Parathyroid adenoma (tissue), 2 donors: ENCODE measurements around the gene IGLL1.

Source experiments
- H2AFZ ChIP-seq: fragments of 300-600 bp; sonication (generic); one replicate; pipeline ENCODE4 v1.7.0; 2017; ENCODE audit warnings: antibody characterized with exemption, mild to moderate bottlenecking
- H3K27ac ChIP-seq: fragments of 300-600 bp; sonication (generic); one replicate; pipeline ENCODE4 v1.7.0; 2017
- H3K27me3 ChIP-seq: fragments of 300-600 bp; sonication (generic); one replicate; pipeline ENCODE4 v1.7.0; 2017; ENCODE audit warnings: low read length; ENCODE audit not compliant: control insufficient read depth, insufficient read depth
- H3K36me3 ChIP-seq: fragments of 300-600 bp; sonication (generic); one replicate; pipeline ENCODE4 v1.7.0; 2017; ENCODE audit warnings: low read length; ENCODE audit not compliant: control insufficient read depth, insufficient read depth
- H3K4me1 ChIP-seq: fragments of 300-600 bp; sonication (generic); one replicate; pipeline ENCODE4 v1.7.0; 2017; ENCODE audit warnings: control low read depth
- H3K4me2 ChIP-seq: fragments of 300-600 bp; sonication (generic); one replicate; pipeline ENCODE4 v1.7.0; 2017; ENCODE audit warnings: low read length
- H3K4me3 ChIP-seq: fragments of 300-600 bp; sonication (generic); one replicate; pipeline ENCODE4 v1.7.0; 2017; ENCODE audit warnings: low read depth, low read length
- H3K79me2 ChIP-seq: fragments of 300-600 bp; sonication (generic); one replicate; pipeline ENCODE4 v1.7.0; 2017; ENCODE audit warnings: control low read depth
- H3K9ac ChIP-seq: fragments of 300-600 bp; sonication (generic); one replicate; pipeline ENCODE4 v1.7.0; 2017; ENCODE audit warnings: mild to moderate bottlenecking
- H3K9me3 ChIP-seq: fragments of 300-600 bp; sonication (generic); one replicate; pipeline ENCODE4 v1.7.0; 2017; ENCODE audit warnings: low read length; ENCODE audit not compliant: control insufficient read depth
- TF ChIP-seq, protein P1 (sequence below): fragments of 300-600 bp; sonication (generic); IDR thresholded peaks from one replicate; pipeline ENCODE4 v1.7.0; 2017; ENCODE audit warnings: antibody characterized with exemption, mild to moderate bottlenecking
- donor health status: primary hyperparathyroidism.

Gene IGLL1

DNA sequence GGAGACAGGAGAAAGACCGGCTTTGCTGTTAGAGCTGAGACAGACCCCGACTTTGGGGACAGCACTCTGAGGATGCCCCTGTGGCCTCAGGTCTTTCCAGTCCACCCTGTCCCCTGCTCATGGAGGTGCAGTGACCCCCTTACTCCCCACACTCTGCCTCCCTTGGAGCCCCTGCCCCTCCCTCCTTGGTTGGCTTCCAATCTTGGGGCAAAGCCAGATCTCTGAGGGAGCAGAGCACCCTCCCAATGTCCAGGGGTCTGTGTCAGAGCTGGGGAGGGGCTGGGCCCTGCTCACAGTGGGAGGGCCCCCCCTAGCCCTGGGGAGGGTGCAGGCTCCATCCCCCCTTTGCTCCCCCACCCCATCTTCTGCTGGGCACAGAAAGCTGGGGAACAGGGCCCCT lies 50.0 kb downstream of the IGLL1 start:
- H3K79me2 ChIP-seq: no peaks in the 10 kb centered on the region
- H3K27me3 ChIP-seq: no peaks in the 10 kb centered on the region
- no peak overlapping the region for H2AFZ ChIP-seq
- H3K9ac ChIP-seq: no peak overlapping the region
- H3K27ac ChIP-seq: no peak overlapping the region
- no peaks in the 10 kb centered on the region for H3K36me3 ChIP-seq
- H3K4me3 ChIP-seq: no peak overlapping the region
- H3K4me2 ChIP-seq: no peak overlapping the region
- H3K9me3 ChIP-seq: no peaks in the 10 kb centered on the region
- H3K4me1 ChIP-seq: no peaks in the 10 kb centered on the region
- TF ChIP-seq, protein P1, sequence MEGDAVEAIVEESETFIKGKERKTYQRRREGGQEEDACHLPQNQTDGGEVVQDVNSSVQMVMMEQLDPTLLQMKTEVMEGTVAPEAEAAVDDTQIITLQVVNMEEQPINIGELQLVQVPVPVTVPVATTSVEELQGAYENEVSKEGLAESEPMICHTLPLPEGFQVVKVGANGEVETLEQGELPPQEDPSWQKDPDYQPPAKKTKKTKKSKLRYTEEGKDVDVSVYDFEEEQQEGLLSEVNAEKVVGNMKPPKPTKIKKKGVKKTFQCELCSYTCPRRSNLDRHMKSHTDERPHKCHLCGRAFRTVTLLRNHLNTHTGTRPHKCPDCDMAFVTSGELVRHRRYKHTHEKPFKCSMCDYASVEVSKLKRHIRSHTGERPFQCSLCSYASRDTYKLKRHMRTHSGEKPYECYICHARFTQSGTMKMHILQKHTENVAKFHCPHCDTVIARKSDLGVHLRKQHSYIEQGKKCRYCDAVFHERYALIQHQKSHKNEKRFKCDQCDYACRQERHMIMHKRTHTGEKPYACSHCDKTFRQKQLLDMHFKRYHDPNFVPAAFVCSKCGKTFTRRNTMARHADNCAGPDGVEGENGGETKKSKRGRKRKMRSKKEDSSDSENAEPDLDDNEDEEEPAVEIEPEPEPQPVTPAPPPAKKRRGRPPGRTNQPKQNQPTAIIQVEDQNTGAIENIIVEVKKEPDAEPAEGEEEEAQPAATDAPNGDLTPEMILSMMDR: no peak

DNA sequence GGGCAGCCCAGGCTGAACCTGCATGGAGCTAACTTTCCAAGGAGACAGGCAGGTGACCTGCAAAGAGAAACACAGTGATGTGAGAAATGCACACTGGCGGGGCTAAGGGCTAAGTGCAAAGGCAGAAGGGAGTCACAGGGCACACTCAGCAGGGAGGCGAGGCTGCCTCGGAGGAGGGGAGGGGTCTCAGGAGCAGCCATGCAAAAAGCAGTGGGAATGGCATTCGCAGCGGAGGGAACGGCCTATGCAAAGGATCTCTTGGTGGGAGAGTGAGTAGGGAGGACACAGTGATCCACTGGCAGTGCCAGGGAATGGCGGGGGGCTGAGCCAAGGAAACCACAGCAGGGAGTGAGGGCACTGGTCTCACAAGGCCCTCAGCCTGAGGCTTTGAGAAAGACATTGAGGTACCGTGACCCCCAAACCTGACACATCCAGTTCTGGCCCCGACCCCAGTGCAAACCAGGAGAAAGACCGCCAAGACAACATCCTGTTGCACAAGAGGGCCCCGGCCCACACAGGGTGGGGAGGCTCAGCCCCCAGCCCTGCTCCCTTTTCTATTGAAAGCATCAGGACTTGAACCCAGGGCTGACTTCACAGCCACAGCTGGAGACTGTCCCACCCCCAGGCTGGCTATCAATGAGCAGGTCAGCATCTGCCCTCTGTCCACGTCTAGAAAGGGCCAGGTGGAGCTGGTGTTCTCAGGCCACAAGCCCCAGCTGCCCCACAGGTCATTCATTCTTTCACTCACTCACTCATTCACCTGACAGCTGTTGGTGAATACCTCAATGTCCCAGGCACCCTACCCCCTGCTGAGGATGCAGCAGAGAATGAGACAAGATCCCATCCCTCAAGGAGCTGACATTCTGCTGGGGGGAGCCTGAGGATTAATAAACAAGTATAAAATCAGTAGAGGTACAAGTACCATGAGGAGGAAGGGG lies 50.7 kb downstream of the IGLL1 start:
- no peaks in the 10 kb centered on the region for H3K36me3 ChIP-seq
- H3K27ac ChIP-seq: no peak overlapping the region
- H3K27me3 ChIP-seq: no peaks in the 10 kb centered on the region
- H3K4me1 ChIP-seq: no peaks in the 10 kb centered on the region
- no peak overlapping the region for H3K4me3 ChIP-seq
- TF ChIP-seq, protein P1: no peak
- H3K4me2 ChIP-seq: no peak overlapping the region
- no peaks in the 10 kb centered on the region for H3K9me3 ChIP-seq
- H3K79me2 ChIP-seq: no peaks in the 10 kb centered on the region
- no peak overlapping the region for H3K9ac ChIP-seq
- H2AFZ ChIP-seq: no peak overlapping the region

DNA sequence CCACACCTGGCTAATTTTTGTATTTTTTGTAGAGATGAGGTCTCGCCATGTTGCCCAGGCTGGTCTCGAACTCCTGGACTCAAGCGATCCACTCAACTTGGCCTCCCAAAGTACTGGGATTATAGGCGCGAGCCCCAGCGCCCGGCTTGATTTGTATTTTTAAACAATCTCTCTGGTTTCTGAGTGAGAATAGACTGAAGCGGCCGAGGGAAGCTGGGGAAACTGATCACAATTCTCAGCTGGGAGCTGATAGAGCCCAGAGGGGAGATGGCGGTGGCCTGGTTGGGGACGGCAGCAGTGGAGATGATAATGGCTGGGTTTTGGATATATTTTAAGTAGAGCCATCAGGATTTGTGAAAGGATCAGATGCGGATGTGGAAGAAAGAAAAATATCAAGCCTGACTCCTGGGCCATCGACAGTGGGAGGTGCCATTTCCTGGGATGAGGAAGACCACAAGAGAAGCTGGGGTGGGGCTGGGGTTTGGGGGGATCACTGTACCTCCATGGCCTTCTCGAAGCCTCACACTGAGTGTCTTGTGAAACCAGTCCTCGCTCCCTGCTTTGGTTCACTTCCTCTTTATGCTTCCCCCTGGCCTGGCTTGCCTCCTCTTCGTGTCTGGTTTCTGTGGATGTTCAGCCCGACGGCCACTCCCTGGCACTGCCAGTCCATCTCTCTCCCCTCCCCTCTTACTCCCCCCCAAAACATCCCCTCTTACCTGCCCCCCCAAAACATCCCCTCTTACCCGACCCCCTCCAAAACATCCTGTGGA lies 51.9 kb downstream of the IGLL1 start:
- no peak overlapping the region for H3K9ac ChIP-seq
- no peaks in the 10 kb centered on the region for H3K27me3 ChIP-seq
- H2AFZ ChIP-seq: no peak overlapping the region
- TF ChIP-seq, protein P1: no peak
- no peaks in the 10 kb centered on the region for H3K9me3 ChIP-seq
- H3K79me2 ChIP-seq: no peaks in the 10 kb centered on the region
- no peak overlapping the region for H3K4me2 ChIP-seq
- no peak overlapping the region for H3K4me3 ChIP-seq
- no peak overlapping the region for H3K27ac ChIP-seq
- no peaks in the 10 kb centered on the region for H3K4me1 ChIP-seq
- H3K36me3 ChIP-seq: no peaks in the 10 kb centered on the region

DNA sequence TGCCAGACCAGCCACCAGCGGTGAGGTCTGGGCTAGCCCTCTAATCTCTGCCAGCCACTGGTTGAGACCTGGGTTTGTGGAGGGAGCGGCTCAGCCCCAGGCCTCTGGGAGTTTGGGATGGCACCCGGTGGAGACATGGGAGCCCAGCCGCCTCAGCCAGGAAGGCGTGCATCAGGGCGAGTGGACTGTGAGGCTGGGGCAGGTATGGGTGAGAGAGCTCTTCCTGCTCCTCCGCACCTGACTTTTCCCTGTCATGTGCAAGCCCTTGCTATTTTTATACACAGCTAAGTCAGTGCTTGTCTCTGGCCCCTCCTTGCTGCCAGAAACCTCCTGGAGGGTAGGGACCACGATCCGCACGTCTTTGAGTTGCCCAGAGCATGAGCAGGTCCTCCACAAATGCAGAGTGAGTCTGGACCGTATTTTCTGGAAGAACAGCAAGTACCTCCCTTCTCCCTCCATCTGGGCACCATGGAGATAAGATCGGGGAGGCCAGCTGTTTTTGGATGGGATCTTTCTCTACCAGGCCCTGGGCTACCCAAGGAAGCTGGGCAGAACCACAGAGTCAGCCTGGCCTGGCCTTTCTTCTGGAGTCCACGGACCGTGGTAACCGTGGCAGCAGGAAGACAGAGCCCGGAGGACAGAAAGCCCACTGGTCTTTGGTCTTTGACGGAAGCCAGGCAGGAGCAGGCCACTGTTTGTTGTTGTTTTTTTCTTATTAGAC lies 53.3 kb downstream of the IGLL1 start:
- no peak overlapping the region for H3K4me3 ChIP-seq
- no peak overlapping the region for H3K4me2 ChIP-seq
- TF ChIP-seq, protein P1: no peak
- no peaks in the 10 kb centered on the region for H3K36me3 ChIP-seq
- H3K27me3 ChIP-seq: no peaks in the 10 kb centered on the region
- no peaks in the 10 kb centered on the region for H3K4me1 ChIP-seq
- H3K27ac ChIP-seq: no peak overlapping the region
- no peak overlapping the region for H2AFZ ChIP-seq
- no peaks in the 10 kb centered on the region for H3K79me2 ChIP-seq
- no peaks in the 10 kb centered on the region for H3K9me3 ChIP-seq
- H3K9ac ChIP-seq: no peak overlapping the region
